Mesenchymal stem cell (in vitro differentiated cells and primary cell): ENCODE results near the gene EPS8L1.

Experiments used
- DNase-seq: peaks from one replicate; pipeline ENCODE4 v3.0.0-alpha.2; 2013
- H2AFZ ChIP-seq: one replicate; pipeline ENCODE4 v1.6.1; 2013; ENCODE audit warnings: low read depth, mild to moderate bottlenecking, control low read depth, inconsistent platforms, low read length, moderate library complexity
- H2AK5ac ChIP-seq: 2 replicates; pipeline ENCODE4 v1.6.1; 2013; ENCODE audit warnings: low read length, moderate library complexity, mild to moderate bottlenecking, inconsistent platforms; ENCODE audit not compliant: severe bottlenecking
- H2BK120ac ChIP-seq: one replicate; pipeline ENCODE4 v1.6.1; 2013; ENCODE audit warnings: low read depth, mild to moderate bottlenecking, inconsistent platforms, low read length, moderate library complexity
- H2BK12ac ChIP-seq, 2 experiments: one replicate each; pipeline ENCODE4 v1.6.1; 2013; ENCODE audit warnings: inconsistent platforms in 2 of 2, low read length in 2 of 2, mild to moderate bottlenecking in 2 of 2, moderate library complexity in 2 of 2, control low read depth in 1 of 2
- H2BK15ac ChIP-seq: one replicate; pipeline ENCODE4 v1.6.1; 2013; ENCODE audit warnings: mild to moderate bottlenecking, low read depth, inconsistent platforms; ENCODE audit not compliant: poor library complexity, severe bottlenecking
- H2BK5ac ChIP-seq: 2 replicates; pipeline ENCODE4 v1.6.1; 2013; ENCODE audit warnings: low read depth, mild to moderate bottlenecking, low read length, control low read depth, inconsistent platforms; ENCODE audit not compliant: poor library complexity, severe bottlenecking
- H3K14ac ChIP-seq, 2 experiments: one replicate each; pipeline ENCODE4 v1.6.1; 2013; ENCODE audit warnings: inconsistent platforms in 2 of 2, low read length in 2 of 2, control low read depth in 1 of 2, mild to moderate bottlenecking in 1 of 2, moderate library complexity in 1 of 2
- H3K18ac ChIP-seq, 2 experiments: one replicate each; pipeline ENCODE4 v1.6.1; 2013; ENCODE audit warnings: inconsistent platforms in 2 of 2, low read length in 2 of 2, control low read depth in 1 of 2, low read depth in 1 of 2, mild to moderate bottlenecking in 1 of 2
- H3K23ac ChIP-seq, 2 experiments: one replicate each; pipeline ENCODE4 v1.6.1; 2013; ENCODE audit warnings: inconsistent platforms in 2 of 2, low read length in 2 of 2, mild to moderate bottlenecking in 2 of 2, moderate library complexity in 2 of 2, control low read depth in 1 of 2
- H3K27ac ChIP-seq: 2 replicates; pipeline ENCODE4 v1.5.1; 2013; ENCODE audit warnings: mild to moderate bottlenecking, moderate library complexity, low read length, control low read depth, inconsistent platforms; ENCODE audit not compliant: poor library complexity, severe bottlenecking
- H3K27me3 ChIP-seq, 2 experiments: 2 replicates each; pipeline versions ENCODE4 v1.6.1 to v1.7.0; 2013; ENCODE audit warnings: low read length in 2 of 2, mild to moderate bottlenecking in 2 of 2, moderate library complexity in 2 of 2, control low read depth in 1 of 2, inconsistent platforms in 1 of 2; ENCODE audit not compliant: control insufficient read depth in 1 of 2, insufficient read depth in 1 of 2
- H3K36me3 ChIP-seq, 2 experiments: 2 replicates each; pipeline versions ENCODE4 v1.6.1 to v1.7.0; 2013; ENCODE audit warnings: low read length in 2 of 2, control low read depth in 1 of 2, inconsistent platforms in 1 of 2, low read depth in 1 of 2, mild to moderate bottlenecking in 1 of 2; ENCODE audit not compliant: insufficient read depth in 2 of 2, control insufficient read depth in 1 of 2
- H3K4ac ChIP-seq, 2 experiments: one replicate each; pipeline ENCODE4 v1.6.1; 2013; ENCODE audit warnings: inconsistent platforms in 2 of 2, low read length in 2 of 2, mild to moderate bottlenecking in 2 of 2, moderate library complexity in 2 of 2, control low read depth in 1 of 2, low read depth in 1 of 2
- H3K4me1 ChIP-seq: 2 replicates; pipeline ENCODE4 v1.6.1; 2013; ENCODE audit warnings: low read depth, low read length, control low read depth; ENCODE audit not compliant: control insufficient read depth, insufficient read depth
- H3K4me2 ChIP-seq: 2 replicates; pipeline ENCODE4 v1.6.1; 2013; ENCODE audit warnings: low read length, mild to moderate bottlenecking, inconsistent platforms; ENCODE audit not compliant: poor library complexity, severe bottlenecking
- H3K4me3 ChIP-seq, 2 experiments: 2 replicates each; pipeline versions ENCODE4 v1.5.1 to v1.7.0; 2013; ENCODE audit warnings: low read length in 2 of 2, mild to moderate bottlenecking in 2 of 2, control low read depth in 1 of 2, low read depth in 1 of 2; ENCODE audit not compliant: insufficient read depth in 1 of 2
- H3K79me1 ChIP-seq: replicated peaks from 2 replicates; pipeline ENCODE4 v1.6.1; 2013; ENCODE audit warnings: mild to moderate bottlenecking, control low read depth, low read length, inconsistent platforms; ENCODE audit not compliant: poor library complexity, severe bottlenecking
- H3K9ac ChIP-seq: 2 replicates; pipeline ENCODE4 v1.7.0; 2013; ENCODE audit warnings: mild to moderate bottlenecking, low read length, moderate library complexity
- H3K9me3 ChIP-seq: 2 replicates; pipeline ENCODE4 v1.7.0; 2013; ENCODE audit warnings: mild to moderate bottlenecking, low read length; ENCODE audit not compliant: control insufficient read depth
- H4K8ac ChIP-seq: one replicate; pipeline ENCODE4 v1.6.1; 2013; ENCODE audit warnings: inconsistent platforms, mild to moderate bottlenecking, low read length, moderate library complexity
- H4K91ac ChIP-seq: one replicate; pipeline ENCODE4 v1.6.1; 2013; ENCODE audit warnings: mild to moderate bottlenecking, low read length, inconsistent platforms
- WGBS: methylation state at CpG from one replicate; pipeline ENCODE4 v1.1.7; 2013; ENCODE audit warnings: mixed read lengths; 5-methylcytosine and 5-hydroxymethylcytosine counted together

Gene EPS8L1

DNA sequence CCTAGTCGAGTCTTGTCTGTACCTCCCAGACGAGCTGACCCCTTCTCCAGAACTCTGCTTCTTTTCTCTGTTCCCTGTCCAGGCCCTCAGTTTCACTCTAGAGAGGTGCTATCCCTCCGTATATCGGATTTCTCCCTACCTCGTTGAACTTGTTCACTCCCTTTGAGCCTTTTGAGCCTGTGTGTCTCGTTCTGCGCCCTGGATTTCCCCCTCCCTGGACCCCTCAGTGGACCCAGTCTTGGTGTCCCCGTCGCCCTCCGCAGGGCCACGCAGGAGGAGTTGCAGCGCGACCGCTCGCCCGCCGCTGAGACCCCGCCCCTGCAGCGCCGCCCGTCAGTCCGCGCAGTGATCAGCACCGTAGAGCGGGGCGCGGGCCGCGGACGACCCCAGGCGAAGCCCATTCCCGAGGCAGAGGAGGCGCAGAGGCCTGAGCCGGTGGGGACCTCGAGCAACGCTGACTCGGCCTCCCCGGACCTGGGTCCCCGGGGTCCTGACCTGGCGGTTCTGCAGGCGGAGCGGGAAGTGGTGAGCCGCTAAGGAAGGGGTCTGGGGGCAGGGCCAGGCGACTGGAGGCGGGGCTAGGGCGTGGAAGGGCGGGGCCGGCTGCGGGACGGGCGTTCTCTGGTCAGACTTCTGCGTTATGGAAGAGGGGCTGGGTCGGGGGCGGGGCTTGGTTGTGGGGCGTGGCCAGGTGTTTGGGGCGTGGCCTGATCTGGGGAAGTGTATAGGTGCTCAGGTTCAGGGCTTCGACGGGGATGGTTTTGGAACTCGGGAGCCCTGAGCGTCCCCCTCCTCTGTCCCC is 5.5 kb downstream of the EPS8L1 start:
- peak overlapping the region; percentile 52 to 60 for H3K4me3 ChIP-seq
- peaks cover 77 to 82% of the 10 kb centered on the region in 2 experiments for H3K27me3 ChIP-seq
- H3K9ac ChIP-seq = no peak overlapping the region
- H3K18ac ChIP-seq = peak overlapping the region; percentile 5 to 80
- H3K27ac ChIP-seq = no peak overlapping the region
- H2BK5ac ChIP-seq = no peak overlapping the region
- 3% methylated on average over 58 of the region's 60 CpGs for WGBS
- DNase-seq = peak; percentile 81
- H3K79me1 ChIP-seq = no peaks in the 10 kb centered on the region
- peaks cover 26% of the 10 kb centered on the region for H3K4me1 ChIP-seq
- H3K23ac ChIP-seq = peak overlapping the region in 1 of 2 experiments; percentile 70
- no peak overlapping the region for H2BK15ac ChIP-seq
- no peak overlapping the region for H3K14ac ChIP-seq
- H3K4ac ChIP-seq = no peak overlapping the region
- H2AK5ac ChIP-seq = no peak overlapping the region
- no peak overlapping the region for H4K8ac ChIP-seq
- no peak overlapping the region for H4K91ac ChIP-seq
- H3K9me3 ChIP-seq = no peaks in the 10 kb centered on the region
- H3K4me2 ChIP-seq = peak overlapping the region; percentile 79
- H2BK120ac ChIP-seq = no peak overlapping the region
- no peaks in the 10 kb centered on the region for H3K36me3 ChIP-seq
- no peak overlapping the region for H2BK12ac ChIP-seq
- peak overlapping the region; percentile 86 for H2AFZ ChIP-seq

- no peak overlapping the region for H2AK5ac ChIP-seq
- no peak overlapping the region for H3K18ac ChIP-seq
- no peaks in the 10 kb centered on the region for H3K9me3 ChIP-seq
Observed at GRCh38 chr19:55081770-55082019, 6.0 kb downstream of the EPS8L1 start.

DNA sequence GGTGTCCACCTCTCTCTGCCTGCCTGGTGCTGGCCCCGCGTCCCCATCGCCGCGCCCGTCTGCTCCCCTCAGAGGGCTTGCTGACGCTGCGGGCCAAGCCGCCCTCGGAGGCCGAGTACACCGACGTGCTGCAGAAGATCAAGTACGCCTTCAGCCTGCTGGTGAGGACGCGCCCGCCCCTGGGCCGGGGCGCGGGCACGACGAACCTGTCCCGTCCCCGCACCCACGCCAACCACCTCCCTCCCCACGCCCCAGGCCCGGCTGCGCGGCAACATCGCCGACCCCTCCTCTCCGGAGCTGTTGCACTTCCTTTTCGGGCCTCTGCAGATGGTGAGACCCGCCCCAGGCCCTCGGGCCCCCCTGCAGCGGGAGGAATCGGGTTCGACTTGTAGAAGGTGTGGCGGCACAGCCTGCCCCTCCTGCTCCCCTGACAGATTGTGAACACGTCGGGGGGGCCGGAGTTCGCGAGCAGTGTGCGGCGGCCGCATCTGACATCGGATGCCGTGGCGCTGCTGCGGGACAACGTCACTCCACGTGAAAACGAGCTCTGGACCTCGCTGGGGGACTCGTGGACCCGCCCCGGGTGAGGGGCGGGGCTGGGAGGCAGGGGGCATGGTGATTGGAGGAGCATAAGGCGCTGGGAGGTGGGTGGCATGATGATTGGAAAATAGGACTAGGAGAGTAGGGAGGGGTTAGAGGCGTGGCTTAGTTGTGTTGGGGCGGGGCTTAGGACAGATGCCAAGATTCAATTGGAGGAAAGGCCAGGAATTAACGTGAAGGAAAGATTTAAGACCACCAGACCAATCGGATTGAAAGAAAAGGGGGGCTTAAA is 6.6 kb downstream of the EPS8L1 start:
- WGBS = 29% methylated on average over 64 of the region's 64 CpGs
- H3K79me1 ChIP-seq = no peaks in the 10 kb centered on the region
- no peak overlapping the region for H3K9ac ChIP-seq
- no peaks in the 10 kb centered on the region for H3K36me3 ChIP-seq
- peaks cover 69 to 81% of the 10 kb centered on the region in 2 experiments for H3K27me3 ChIP-seq
- no peaks in the 10 kb centered on the region for H3K9me3 ChIP-seq
- no peak overlapping the region for H2AFZ ChIP-seq
- no peak overlapping the region for H3K23ac ChIP-seq
- no peak overlapping the region for H4K91ac ChIP-seq
- H3K4me1 ChIP-seq = peaks cover 35% of the 10 kb centered on the region
- H3K4me3 ChIP-seq = peak overlapping the region in 1 of 2 experiments; percentile 30
- no peak overlapping the region for H2BK5ac ChIP-seq
- H2BK12ac ChIP-seq = peak overlapping the region in 1 of 2 experiments; percentile 34
- H3K18ac ChIP-seq = no peak overlapping the region
- H3K14ac ChIP-seq = no peak overlapping the region
- H3K4me2 ChIP-seq = peak overlapping the region; percentile 14
- no peak overlapping the region for H3K4ac ChIP-seq
- H4K8ac ChIP-seq = no peak overlapping the region
- H3K27ac ChIP-seq = no peak overlapping the region
- no peak overlapping the region for H2BK15ac ChIP-seq
- no peak overlapping the region for H2AK5ac ChIP-seq
- peak; percentile 58 for DNase-seq
- H2BK120ac ChIP-seq = no peak overlapping the region

More at GRCh38 chr19:55081770-55082019, 6.0 kb downstream of the EPS8L1 start:
- Histone ChIP-seq H4K91ac (no peak overlapping the region), H3K9ac (no peak overlapping the region), H3K23ac (no peak overlapping the region), H3K4me1 (peaks cover 31% of the 10 kb centered on the region), H2AFZ (no peak overlapping the region), H2BK5ac (no peak overlapping the region), H3K27ac (no peak overlapping the region), H3K36me3 (no peaks in the 10 kb centered on the region), H2BK12ac (no peak overlapping the region), H2BK15ac (no peak overlapping the region), H2BK120ac (no peak overlapping the region), H3K14ac (no peak overlapping the region), H3K4ac (no peak overlapping the region), H4K8ac (no peak overlapping the region), H3K4me3 (peak overlapping the region in 1 of 2 experiments; percentile 30), H3K4me2 (peak overlapping the region; percentile 79), H3K27me3 (peaks cover 74 to 83% of the 10 kb centered on the region in 2 experiments), H3K79me1 (no peaks in the 10 kb centered on the region)
- DNase-seq = no peak
- 50% methylated on average over 17 of the region's 22 CpGs for WGBS
